ENCODE data around the gene KCNC2.
"Not testable (repeated sequence)": the region's sequence is repeated elsewhere in the genome, so short reads cannot be mapped to it uniquely, and the experiment has no call there.

The KCNC2 gene

GRCh38 chr12:75196408-75196807 is 13.2 kb downstream of the KCNC2 start:
- no peaks in the 10 kb centered on the region for H3K4me1 ChIP-seq (ENCODE audit: control insufficient read depth, insufficient read depth, low read length)

GRCh38 chr12:75194250-75194649 is 15.4 kb downstream of the KCNC2 start:
- no peaks in the 10 kb centered on the region for H3K27me3 ChIP-seq (ENCODE audit: control insufficient read depth, insufficient read depth, low read length)
- no peaks in the 10 kb centered on the region for H3K9me3 ChIP-seq (ENCODE audit: control insufficient read depth, insufficient read depth, low read length)
- no peaks in the 10 kb centered on the region for H3K4me1 ChIP-seq (ENCODE audit: control insufficient read depth, insufficient read depth, low read length)
- H3K36me3 ChIP-seq (ENCODE audit: control insufficient read depth, insufficient read depth, low read length): no peaks in the 10 kb centered on the region
- no peak overlapping the region for H3K9ac ChIP-seq (ENCODE audit: low read depth, low read length)
- H3K4me3 ChIP-seq (ENCODE audit: low read depth, low read length): no peak overlapping the region

More at GRCh38 chr12:75196408-75196807, 13.2 kb downstream of the KCNC2 start:
- no peaks in the 10 kb centered on the region for H3K36me3 ChIP-seq (ENCODE audit: control insufficient read depth, insufficient read depth, low read length)
- H3K9ac ChIP-seq (ENCODE audit: low read depth, low read length): no peak overlapping the region
- no peak overlapping the region for H3K4me3 ChIP-seq (ENCODE audit: low read depth, low read length)
- H3K27me3 ChIP-seq (ENCODE audit: control insufficient read depth, insufficient read depth, low read length): no peaks in the 10 kb centered on the region
- no peaks in the 10 kb centered on the region for H3K9me3 ChIP-seq (ENCODE audit: control insufficient read depth, insufficient read depth, low read length)

GRCh38 chr12:75192196-75192595 is 17.4 kb downstream of the KCNC2 start:
- H3K27me3 ChIP-seq (ENCODE audit: control insufficient read depth, insufficient read depth, low read length): no peaks in the 10 kb centered on the region
- H3K4me3 ChIP-seq (ENCODE audit: low read depth, low read length): no peak overlapping the region
- H3K4me1 ChIP-seq (ENCODE audit: control insufficient read depth, insufficient read depth, low read length): no peaks in the 10 kb centered on the region
- no peaks in the 10 kb centered on the region for H3K36me3 ChIP-seq (ENCODE audit: control insufficient read depth, insufficient read depth, low read length)
- H3K9ac ChIP-seq (ENCODE audit: low read depth, low read length): no peak overlapping the region
- no peaks in the 10 kb centered on the region for H3K9me3 ChIP-seq (ENCODE audit: control insufficient read depth, insufficient read depth, low read length)

- Histone ChIP-seq H3K4me3 (ENCODE audit: low read depth, low read length) (no peak overlapping the region), H3K4me1 (ENCODE audit: control insufficient read depth, insufficient read depth, low read length) (no peaks in the 10 kb centered on the region), H3K27me3 (ENCODE audit: control insufficient read depth, insufficient read depth, low read length) (no peaks in the 10 kb centered on the region), H3K9ac (ENCODE audit: low read depth, low read length) (no peak overlapping the region), H3K9me3 (ENCODE audit: control insufficient read depth, insufficient read depth, low read length) (no peaks in the 10 kb centered on the region), H3K36me3 (ENCODE audit: control insufficient read depth, insufficient read depth, low read length) (no peaks in the 10 kb centered on the region)
Observed at GRCh38 chr12:75190846-75191245, 18.8 kb downstream of the KCNC2 start.

GRCh38 chr12:75185881-75186280 is 23.8 kb downstream of the KCNC2 start:
- not testable (repeated sequence) for H3K9me3 ChIP-seq (ENCODE audit: control insufficient read depth, insufficient read depth, low read length); H3K27me3 ChIP-seq (ENCODE audit: control insufficient read depth, insufficient read depth, low read length); H3K4me3 ChIP-seq (ENCODE audit: low read depth, low read length); H3K9ac ChIP-seq (ENCODE audit: low read depth, low read length); H3K36me3 ChIP-seq (ENCODE audit: control insufficient read depth, insufficient read depth, low read length); H3K4me1 ChIP-seq (ENCODE audit: control insufficient read depth, insufficient read depth, low read length)

- Histone ChIP-seq H3K4me3 (ENCODE audit: low read depth, low read length) (no peak overlapping the region), H3K36me3 (ENCODE audit: control insufficient read depth, insufficient read depth, low read length) (no peaks in the 10 kb centered on the region)
Observed at GRCh38 chr12:75184516-75184915, 25.1 kb downstream of the KCNC2 start.

GRCh38 chr12:75183967-75184366 is 25.7 kb downstream of the KCNC2 start:
- Histone ChIP-seq H3K9me3 (ENCODE audit: control insufficient read depth, insufficient read depth, low read length) (no peaks in the 10 kb centered on the region), H3K27me3 (ENCODE audit: control insufficient read depth, insufficient read depth, low read length) (no peaks in the 10 kb centered on the region), H3K36me3 (ENCODE audit: control insufficient read depth, insufficient read depth, low read length) (no peaks in the 10 kb centered on the region), H3K4me1 (ENCODE audit: control insufficient read depth, insufficient read depth, low read length) (no peaks in the 10 kb centered on the region), H3K9ac (ENCODE audit: low read depth, low read length) (no peak overlapping the region), H3K4me3 (ENCODE audit: low read depth, low read length) (no peak overlapping the region)

More at GRCh38 chr12:75184516-75184915, 25.1 kb downstream of the KCNC2 start:
- no peaks in the 10 kb centered on the region for H3K9me3 ChIP-seq (ENCODE audit: control insufficient read depth, insufficient read depth, low read length)
- H3K4me1 ChIP-seq (ENCODE audit: control insufficient read depth, insufficient read depth, low read length): no peaks in the 10 kb centered on the region
- no peaks in the 10 kb centered on the region for H3K27me3 ChIP-seq (ENCODE audit: control insufficient read depth, insufficient read depth, low read length)
- no peak overlapping the region for H3K9ac ChIP-seq (ENCODE audit: low read depth, low read length)

GRCh38 chr12:75177997-75178396 is 31.6 kb downstream of the KCNC2 start:
- no peaks in the 10 kb centered on the region for H3K27me3 ChIP-seq (ENCODE audit: control insufficient read depth, insufficient read depth, low read length)
- H3K4me1 ChIP-seq (ENCODE audit: control insufficient read depth, insufficient read depth, low read length): no peaks in the 10 kb centered on the region
- H3K9ac ChIP-seq (ENCODE audit: low read depth, low read length): no peak overlapping the region
- no peaks in the 10 kb centered on the region for H3K9me3 ChIP-seq (ENCODE audit: control insufficient read depth, insufficient read depth, low read length)
- H3K36me3 ChIP-seq (ENCODE audit: control insufficient read depth, insufficient read depth, low read length): no peaks in the 10 kb centered on the region
- no peak overlapping the region for H3K4me3 ChIP-seq (ENCODE audit: low read depth, low read length)

GRCh38 chr12:75172611-75173010 is 37.0 kb downstream of the KCNC2 start:
- no peak overlapping the region for H3K9ac ChIP-seq (ENCODE audit: low read depth, low read length)
- H3K9me3 ChIP-seq (ENCODE audit: control insufficient read depth, insufficient read depth, low read length): no peaks in the 10 kb centered on the region
- H3K4me1 ChIP-seq (ENCODE audit: control insufficient read depth, insufficient read depth, low read length): no peaks in the 10 kb centered on the region
- no peaks in the 10 kb centered on the region for H3K36me3 ChIP-seq (ENCODE audit: control insufficient read depth, insufficient read depth, low read length)
- H3K27me3 ChIP-seq (ENCODE audit: control insufficient read depth, insufficient read depth, low read length): no peaks in the 10 kb centered on the region
- H3K4me3 ChIP-seq (ENCODE audit: low read depth, low read length): no peak overlapping the region

GRCh38 chr12:75170640-75171185 is 38.9 kb downstream of the KCNC2 start:
- H3K9ac ChIP-seq (ENCODE audit: low read depth, low read length): no peak overlapping the region
- H3K4me3 ChIP-seq (ENCODE audit: low read depth, low read length): no peak overlapping the region
- no peaks in the 10 kb centered on the region for H3K4me1 ChIP-seq (ENCODE audit: control insufficient read depth, insufficient read depth, low read length)
- no peaks in the 10 kb centered on the region for H3K27me3 ChIP-seq (ENCODE audit: control insufficient read depth, insufficient read depth, low read length)
- H3K36me3 ChIP-seq (ENCODE audit: control insufficient read depth, insufficient read depth, low read length): no peaks in the 10 kb centered on the region
- H3K9me3 ChIP-seq (ENCODE audit: control insufficient read depth, insufficient read depth, low read length): no peaks in the 10 kb centered on the region

GRCh38 chr12:75162845-75163244 is 46.8 kb downstream of the KCNC2 start:
- Histone ChIP-seq H3K27me3 (ENCODE audit: control insufficient read depth, insufficient read depth, low read length) (no peaks in the 10 kb centered on the region), H3K36me3 (ENCODE audit: control insufficient read depth, insufficient read depth, low read length) (no peaks in the 10 kb centered on the region), H3K9me3 (ENCODE audit: control insufficient read depth, insufficient read depth, low read length) (no peaks in the 10 kb centered on the region), H3K4me1 (ENCODE audit: control insufficient read depth, insufficient read depth, low read length) (no peaks in the 10 kb centered on the region), H3K4me3 (ENCODE audit: low read depth, low read length) (no peak overlapping the region), H3K9ac (ENCODE audit: low read depth, low read length) (no peak overlapping the region)

GRCh38 chr12:75161488-75161887 is 48.2 kb downstream of the KCNC2 start:
- H3K4me1 ChIP-seq (ENCODE audit: control insufficient read depth, insufficient read depth, low read length): no peaks in the 10 kb centered on the region
- no peaks in the 10 kb centered on the region for H3K27me3 ChIP-seq (ENCODE audit: control insufficient read depth, insufficient read depth, low read length)
- H3K9me3 ChIP-seq (ENCODE audit: control insufficient read depth, insufficient read depth, low read length): no peaks in the 10 kb centered on the region
- no peak overlapping the region for H3K4me3 ChIP-seq (ENCODE audit: low read depth, low read length)
- no peak overlapping the region for H3K9ac ChIP-seq (ENCODE audit: low read depth, low read length)
- no peaks in the 10 kb centered on the region for H3K36me3 ChIP-seq (ENCODE audit: control insufficient read depth, insufficient read depth, low read length)
